HPDE6-E6E7 (cell line): ENCODE data around the gene AHCTF1.

Experiments used
- DNase-seq: peaks from one replicate; pipeline ENCODE4 v3.0.0; 2011; ENCODE audit warnings: missing footprints; ENCODE audit errors: extremely low spot score

AHCTF1 gene

DNA sequence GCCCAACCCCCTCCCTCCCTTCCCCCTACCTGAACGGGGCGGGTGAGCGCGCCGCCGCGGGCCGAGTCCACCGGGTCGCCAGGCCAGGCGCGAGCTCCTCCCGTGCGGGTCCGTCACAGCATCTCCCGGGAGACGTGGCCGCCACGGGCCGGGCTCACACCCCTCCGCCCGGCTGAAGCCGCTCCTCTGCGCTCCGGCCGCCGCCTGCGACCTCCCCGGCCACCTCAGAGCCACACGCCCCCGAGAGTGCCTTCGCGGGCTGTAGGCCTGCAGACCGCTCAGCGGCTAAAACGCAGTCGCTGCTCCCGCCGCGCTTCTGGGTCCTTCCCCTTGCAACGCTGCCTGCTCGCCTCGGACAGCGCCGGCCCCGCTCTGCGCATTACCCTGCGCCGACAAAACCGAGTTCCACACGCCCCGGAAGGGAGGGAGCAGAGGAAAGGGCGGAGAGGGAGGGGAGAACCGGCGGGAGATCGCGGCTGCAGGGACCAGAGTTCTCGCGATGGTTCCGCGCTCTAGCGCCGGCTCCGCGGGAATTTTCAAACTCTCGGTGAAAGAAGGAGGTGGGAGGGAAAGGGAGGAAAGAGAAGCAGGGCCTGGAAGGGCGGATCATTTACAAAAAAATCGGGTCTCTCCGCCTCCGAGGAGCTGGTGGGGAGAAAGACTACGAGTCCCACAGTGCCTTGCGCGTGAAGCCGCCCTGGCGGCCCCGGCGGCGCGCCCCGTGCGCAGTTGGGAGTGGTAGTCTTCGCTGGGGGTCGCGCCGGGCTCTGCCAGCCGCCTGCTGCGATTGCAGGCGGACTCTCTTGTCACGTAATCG, at the start of gene AHCTF1:
TSS of gene AHCTF1 (minus strand) at position 400 of the 817 bp plus-strand sequence. CDS start 13,578 bp downstream, outside the sequence.
- DNase-seq, result peak; percentile 96

GRCh38 chr1:246978785-246979184, 47.0 kb upstream of the AHCTF1 start:
- no peak for DNase-seq

DNA sequence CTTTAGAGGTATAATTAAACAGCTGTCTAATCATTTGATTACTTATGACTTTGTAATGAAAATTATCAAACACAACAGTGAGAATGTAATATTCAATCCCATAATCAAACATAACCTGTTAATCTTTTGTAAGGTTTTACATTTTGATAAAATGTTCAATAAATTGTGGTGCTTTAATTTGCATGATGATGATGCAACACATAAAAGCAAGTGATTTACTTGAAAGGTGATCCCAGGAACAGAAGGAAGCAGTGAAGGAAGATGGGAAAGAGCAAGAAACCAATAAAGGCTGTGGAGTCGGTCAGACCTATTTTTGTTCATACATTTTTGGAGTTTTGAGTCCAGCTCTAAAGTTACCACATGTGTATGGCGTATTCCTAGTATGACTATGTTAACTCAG, 46.5 kb upstream of the AHCTF1 start:
- no peak for DNase-seq

DNA sequence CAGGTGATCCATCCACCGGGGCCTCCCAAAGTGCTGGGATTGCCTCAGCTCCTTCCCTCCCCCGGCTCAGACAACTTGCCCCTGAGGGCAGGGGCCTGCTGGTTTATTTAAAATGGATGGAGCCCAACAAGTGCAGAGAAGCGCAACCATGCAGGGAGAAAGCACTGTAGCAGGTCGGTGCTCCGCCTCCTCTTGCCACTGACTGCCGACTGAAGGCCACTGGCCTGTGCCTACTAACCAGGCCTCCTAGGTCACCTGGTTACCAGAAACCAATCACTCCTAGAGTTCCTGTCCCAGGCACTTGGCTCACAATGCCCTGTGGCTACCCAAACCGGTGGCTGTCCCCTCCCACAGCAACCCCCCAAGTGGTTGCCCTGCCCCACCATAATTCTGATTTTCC, 40.2 kb upstream of the AHCTF1 start:
- DNase-seq, result no peak

- DNase-seq, result no peak
Observed at GRCh38 chr1:246971090-246971721, 39.5 kb upstream of the AHCTF1 start.

DNA sequence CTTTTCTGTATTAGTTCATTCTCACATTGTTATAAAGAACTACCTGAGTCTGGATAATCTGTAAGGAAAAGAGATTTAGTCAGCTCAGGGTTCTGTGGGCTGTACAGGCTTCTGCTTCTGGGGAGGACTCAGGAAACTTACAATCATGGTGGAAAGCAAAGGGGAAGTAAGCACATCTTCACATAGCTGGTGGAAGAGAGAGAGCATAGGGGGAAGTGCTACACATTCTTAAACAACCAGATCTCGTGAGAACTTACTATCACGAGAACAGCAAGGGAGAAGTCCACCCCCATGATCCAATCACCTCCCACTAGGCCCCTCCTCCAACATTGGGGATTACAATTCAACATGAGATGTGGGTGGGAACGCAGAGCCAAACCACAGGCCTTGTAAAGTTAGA, 37.9 kb upstream of the AHCTF1 start:
- no peak for DNase-seq

DNA sequence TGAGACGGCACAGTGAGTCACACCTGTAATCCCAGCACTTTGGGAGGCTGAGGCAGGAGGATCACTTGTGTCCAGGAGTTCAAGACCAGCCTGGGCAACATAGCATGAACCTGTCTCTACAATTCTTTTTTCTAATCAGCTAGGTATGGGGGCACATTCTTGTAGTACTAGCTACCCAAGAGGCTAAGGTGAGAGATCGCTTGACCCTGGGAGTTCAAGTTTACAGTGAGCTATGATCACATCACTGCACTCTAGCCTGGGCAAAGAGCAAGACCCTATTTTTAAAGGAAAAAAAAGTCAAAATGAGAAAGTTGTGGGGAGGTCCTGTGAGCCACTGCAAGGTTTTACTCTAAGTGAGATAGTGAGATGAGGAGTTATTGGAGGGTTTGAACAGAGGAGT, 34.8 kb upstream of the AHCTF1 start:
- no peak for DNase-seq

DNA sequence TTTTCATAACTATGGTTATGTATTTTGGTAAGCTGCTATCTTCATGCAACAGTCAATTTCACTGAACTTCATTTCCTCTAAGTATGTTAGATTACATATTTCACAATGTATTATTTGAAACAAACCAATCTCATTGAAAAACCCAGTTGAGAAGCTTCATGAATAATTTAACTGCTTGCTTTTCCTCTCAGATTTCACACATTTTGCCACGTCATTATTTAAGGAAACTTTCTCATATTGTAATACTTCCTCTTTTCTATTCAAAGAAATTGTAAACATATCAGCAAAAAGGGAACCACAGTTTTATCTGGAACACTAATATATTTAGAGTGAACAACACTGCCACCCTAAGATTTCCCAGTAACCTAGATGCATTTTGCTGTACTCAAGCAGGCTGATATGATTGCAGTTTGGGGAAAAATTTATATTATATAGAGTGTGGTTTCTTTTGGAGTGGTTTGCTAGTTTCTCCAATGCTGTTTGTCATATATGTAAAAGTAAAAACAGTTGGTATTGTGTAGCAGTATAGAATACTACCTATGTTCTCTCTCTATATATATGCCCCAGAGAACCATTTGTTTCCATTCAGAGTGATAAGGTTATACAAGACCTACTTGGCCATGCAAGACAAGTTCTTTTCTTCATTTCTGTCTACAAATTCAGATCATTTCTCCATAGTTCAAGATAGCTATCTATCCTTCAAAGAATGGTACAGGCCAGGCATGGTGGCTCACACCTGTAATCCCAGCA, 28.4 kb upstream of the AHCTF1 start:
- DNase-seq, result no peak

DNA sequence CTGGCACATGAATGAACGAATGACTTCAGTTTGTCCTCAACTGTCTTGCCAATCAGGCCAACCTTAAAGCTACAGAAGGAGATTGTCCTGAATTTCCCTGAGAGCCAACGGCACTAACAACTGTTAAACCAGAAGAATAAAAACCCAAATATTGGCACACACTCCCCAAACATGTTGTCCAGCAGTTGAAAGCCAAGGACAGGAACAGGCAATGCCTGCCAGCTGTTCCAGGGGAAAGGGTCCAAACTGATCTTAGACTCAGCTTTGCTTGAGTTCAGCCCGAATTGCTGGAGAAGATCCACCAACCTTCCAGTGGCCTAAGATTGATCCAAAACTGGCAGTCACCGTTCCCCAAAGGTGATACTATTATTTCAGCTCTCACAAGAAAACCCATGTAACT, 22.4 kb upstream of the AHCTF1 start:
- DNase-seq, result no peak

DNA sequence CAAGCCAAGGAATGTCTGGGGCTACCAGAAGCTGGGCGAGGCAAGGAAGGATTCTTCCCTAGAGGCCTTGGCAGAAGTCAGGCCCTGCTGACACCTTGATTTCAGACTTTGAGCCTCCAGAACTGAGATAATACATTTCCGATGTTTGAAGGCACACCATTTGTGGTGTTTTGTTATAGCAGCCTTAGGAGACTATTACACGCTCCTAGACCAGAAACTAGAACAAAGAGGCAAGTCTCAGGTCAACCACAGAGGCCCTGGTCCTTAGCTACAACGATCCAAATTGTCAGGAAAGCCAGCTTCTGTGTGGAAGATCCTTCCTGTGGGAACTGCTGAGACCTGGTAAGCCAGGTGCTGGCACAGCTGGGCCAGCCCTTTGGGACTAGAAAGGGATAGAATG, 19.7 kb upstream of the AHCTF1 start:
- no peak for DNase-seq

DNA sequence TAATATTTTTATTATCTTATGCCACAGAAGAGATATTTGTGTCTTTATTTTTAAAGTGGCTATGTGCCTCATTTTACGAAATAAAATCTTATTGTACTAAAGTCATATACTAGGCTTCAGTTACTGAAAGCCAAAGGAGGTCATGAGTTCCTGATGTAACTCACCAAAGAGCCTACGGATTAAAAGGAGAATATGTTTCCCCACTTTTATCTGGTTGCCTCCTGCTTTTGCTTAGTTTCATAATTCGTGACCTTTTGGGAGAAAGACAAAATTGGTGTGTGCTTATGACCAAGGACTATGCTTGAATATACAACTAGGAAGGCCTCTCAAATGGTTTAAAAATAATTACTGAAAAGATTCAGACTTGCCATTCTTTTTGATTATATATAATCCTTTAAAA, 18.2 kb upstream of the AHCTF1 start:
- DNase-seq, result no peak

DNA sequence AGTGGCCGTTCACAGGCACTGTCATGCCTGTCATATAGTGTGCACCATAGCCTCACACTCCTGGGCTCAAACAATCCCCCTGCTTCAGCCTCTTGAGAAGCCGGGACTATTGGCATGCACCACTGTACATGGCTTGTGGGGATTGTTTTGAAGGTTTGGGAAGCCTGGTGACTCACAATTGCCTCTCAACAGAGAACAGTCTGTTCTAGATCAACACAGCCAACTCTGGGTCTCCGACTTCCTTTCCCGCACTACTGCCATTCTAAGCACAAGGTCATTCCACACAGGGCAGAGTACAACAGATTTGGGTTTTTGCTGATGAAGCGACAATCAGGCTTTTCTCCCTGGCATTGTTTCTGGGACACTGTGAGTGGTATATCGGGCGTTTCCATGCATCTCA, 15.5 kb upstream of the AHCTF1 start:
- no peak for DNase-seq

DNA sequence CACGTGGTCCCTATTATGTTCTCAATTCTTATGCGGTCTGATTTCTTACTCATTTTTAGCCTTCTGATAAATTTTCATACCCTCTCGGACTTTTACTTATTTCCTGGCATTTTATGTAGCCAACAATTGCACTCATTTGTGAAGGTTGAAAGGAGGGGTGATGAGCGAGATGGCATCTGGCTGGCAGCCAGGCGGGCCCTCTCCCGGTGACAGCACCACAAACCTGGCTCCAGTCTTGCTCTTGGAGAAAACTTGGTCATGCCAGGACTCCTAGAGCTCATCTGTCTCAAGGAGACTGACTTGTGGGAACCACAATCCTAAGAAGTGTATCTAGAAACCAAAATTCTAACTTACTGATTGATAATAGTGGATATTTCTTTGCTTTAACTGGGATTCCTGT, 14.6 kb upstream of the AHCTF1 start:
- DNase-seq, result no peak

DNA sequence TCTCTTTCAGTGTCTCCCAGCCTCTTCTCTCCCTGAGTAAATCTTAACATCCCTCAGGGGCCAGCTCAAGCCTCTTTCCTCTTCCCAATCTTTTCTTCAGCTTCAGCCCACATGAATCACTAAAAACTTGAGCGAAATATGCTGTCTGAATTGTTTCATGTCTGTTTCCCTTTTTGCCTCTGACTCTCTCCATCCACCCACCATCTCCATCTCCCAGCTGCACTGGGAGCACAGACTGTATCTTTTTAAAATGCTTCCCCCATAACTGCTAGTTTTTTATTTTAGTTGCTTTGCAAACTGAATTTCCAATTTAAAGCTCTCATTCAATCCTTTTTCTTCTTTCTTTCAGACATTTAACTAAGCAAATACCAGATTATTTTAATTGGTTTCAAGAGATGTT, 3.0 kb upstream of the AHCTF1 start:
- no peak for DNase-seq

- no peak for DNase-seq
Observed at GRCh38 chr1:246933893-246934292, 2.1 kb upstream of the AHCTF1 start.

DNA sequence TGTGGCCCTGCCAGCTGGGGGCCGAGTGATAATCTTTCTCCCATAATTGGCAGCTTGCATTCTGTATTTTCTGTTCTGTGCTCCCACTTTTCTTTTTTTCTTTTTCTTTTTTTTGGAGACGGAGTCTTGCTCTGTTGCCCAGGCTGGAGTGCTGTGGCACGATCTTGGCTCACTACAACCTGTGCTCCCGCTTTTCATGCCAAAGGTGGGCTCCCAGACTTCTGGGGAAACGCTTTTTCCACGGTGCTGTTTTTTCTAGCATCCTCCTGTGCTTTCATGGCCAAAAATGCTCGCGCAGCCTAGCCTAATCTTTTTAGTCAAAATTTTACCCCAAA, 585 bp upstream of the AHCTF1 start:
- DNase-seq, result no peak

DNA sequence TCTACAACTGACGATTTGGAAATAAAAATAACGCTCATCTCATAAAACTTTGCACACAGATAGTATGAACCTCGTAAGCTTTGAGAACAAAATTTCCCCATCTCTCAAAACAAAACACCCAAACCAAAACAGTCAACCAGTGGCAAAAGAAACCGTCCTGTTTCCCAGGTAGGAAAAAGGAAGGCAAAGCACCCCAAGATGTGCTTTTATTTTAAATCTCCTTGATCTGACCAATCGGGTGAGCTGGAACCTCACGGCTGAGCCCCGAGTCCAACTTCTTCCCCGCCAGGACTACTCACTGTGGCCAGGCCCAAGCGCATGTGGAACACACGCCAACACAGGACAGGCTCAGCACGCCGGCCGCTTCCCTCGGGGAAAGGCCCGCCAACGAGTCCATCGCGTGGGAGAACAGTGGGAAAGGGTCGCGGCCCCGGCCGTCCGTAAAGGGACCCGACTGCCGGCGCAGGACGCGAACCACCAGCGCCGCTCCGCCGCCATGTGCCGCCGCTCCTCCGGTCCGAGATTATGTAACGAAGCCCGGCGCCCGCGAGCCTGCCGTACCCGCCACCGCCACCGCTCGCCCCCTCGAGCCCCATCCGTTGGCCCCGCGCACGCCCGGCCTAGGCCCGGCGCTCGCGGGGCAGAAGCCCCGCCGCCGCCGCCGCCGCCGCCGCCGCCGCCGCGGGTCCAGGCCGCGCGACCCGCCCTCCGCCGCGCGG, 759 bp downstream of the AHCTF1 start:
- DNase-seq, result peak; percentile 32

GRCh38 chr1:246925997-246926626, 5.6 kb downstream of the AHCTF1 start:
- DNase-seq, result no peak

DNA sequence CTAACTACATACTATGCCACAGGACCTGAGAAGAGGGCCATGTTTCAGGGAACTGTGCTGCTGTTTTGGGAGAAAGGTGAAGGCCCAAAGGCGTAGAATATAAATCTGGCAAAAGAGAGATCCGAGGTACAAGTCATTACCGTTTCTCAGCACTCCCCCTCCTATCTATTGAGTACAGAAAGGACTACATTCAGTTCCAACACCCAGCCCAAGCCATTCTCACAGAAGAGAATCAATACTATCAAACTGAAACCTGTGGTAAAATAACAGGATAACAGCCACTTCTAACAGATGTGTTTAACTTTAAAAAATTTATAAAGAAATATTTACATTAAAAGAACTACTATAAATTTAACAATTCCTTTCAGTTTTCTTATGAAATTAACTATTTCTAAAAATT, 7.8 kb downstream of the AHCTF1 start:
- DNase-seq, result no peak

DNA sequence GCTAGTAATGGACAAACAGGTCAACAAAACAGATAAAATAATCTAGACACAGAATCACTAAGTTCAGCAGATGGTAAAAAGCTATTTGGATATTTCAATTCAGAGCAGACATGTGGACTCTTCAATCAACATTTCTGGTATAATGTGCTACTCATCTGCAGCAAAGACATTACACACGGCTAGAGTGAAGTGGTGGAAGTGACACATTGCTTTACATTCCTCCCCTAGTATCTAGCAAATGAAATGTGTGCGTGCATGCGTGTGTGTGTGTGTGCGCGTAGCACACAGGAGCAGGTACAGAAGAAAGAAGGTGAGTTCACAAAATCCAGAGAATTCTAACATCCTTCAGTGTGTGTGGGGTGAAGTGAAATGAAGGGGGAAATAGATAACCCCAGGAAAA, 8.3 kb downstream of the AHCTF1 start:
- no peak for DNase-seq

- no peak for DNase-seq
Observed at GRCh38 chr1:246921481-246921880, 10.3 kb downstream of the AHCTF1 start.

- DNase-seq, result no peak
Observed at GRCh38 chr1:246919902-246920301, 11.8 kb downstream of the AHCTF1 start.
